ENCODE results near the gene ETFA. TPM values are rescaled to one million over a fixed set of nuclear protein-coding genes. Genes with fewer than 3 reads are reported as not detected.

ETFA gene
- polyA plus RNA-seq, 3 donors: 62.1 to 178 (median 166) TPM

DNA sequence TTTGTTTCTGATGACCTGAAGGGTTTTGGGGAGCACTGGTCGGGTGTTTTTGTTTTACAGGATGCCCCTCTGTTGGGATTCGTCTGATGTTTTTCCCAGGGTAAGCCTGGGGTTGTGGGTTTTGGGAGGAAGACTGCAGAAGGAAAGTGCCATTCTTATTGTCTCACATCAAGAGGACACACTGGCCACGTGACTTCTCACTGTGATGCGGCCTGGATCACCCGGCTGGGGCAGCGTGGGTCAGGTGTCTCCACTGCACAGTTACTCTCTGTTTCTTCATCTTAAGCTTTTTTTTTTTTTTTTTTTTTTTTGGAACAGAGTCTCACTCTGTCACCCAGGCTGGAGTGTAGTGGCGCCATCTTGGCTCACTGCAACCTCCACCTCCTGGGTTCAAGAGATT is 130.9 kb downstream of the ETFA start:
- peaks cover 10 to 23% (median 15%) of the 10 kb centered on the region in 3 donors for H3K27me3 Mint-ChIP-seq (ENCODE audit: low read depth in 3 of 3)
- no peak overlapping the region for H3K4me3 Mint-ChIP-seq
- WGBS (ENCODE audit: insufficient coverage): 80% methylated on average over 1 of the region's 7 CpGs

DNA sequence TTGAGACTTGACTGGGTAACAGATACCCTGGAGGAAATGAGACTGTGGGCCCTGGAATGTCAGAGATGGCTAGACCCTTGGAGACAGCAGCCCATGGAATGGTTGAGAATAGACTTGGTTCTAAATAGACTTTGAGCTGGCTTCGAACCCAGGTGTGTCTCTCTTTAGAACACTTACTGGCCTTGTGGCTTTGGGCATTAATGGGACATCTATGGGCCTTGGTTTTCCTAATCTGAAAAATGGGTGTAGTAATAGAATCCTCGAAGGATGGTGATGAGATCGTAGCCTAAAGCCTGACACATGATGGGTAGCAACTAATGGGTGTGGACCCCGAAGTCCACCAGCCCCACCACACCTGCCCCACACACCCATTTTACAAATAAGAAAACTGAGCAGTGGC is 132.2 kb downstream of the ETFA start:
- H3K27me3 ChIP-seq (ENCODE audit: control insufficient read depth in 2 of 2, insufficient read depth in 2 of 2, low read length in 2 of 2): peaks cover 0 to 4% of the 10 kb centered on the region in 2 donors
- H3K27ac Mint-ChIP-seq: no peak overlapping the region
- intact Hi-C loops (cut with micrococcal nuclease): no loop called here
- H3K9ac ChIP-seq (ENCODE audit: insufficient read depth, low read length, poor library complexity, severe bottlenecking): no peak overlapping the region
- H3K4me1 ChIP-seq (ENCODE audit: control insufficient read depth in 1 of 2, insufficient read depth in 2 of 2, low read length in 2 of 2): no peaks in the 10 kb centered on the region
- no peak overlapping the region for H2AFZ ChIP-seq (ENCODE audit: insufficient read depth, low read depth, low read length, poor library complexity, severe bottlenecking)
- peaks cover 10 to 25% (median 11%) of the 10 kb centered on the region in 3 donors for H3K27me3 Mint-ChIP-seq (ENCODE audit: low read depth in 3 of 3)
- no peak for TF ChIP-seq CTCF (IDR thresholded peaks at IDR 0.05)
- no peaks in the 10 kb centered on the region for H3K79me2 ChIP-seq (ENCODE audit: insufficient read depth, low read length)
- H3K4me2 ChIP-seq (replicated peaks; ENCODE audit: extremely low read depth, low read length, poor library complexity, severe bottlenecking): no peak overlapping the region
- no peak for DNase-seq
- H3K36me3 ChIP-seq (replicated peaks in 1 of 2; ENCODE audit: control insufficient read depth in 1 of 2, insufficient read depth in 2 of 2, low read length in 2 of 2): no peaks in the 10 kb centered on the region
- no peak overlapping the region for H3K4me3 ChIP-seq (replicated peaks in 1 of 3; ENCODE audit: low read depth in 2 of 3, low read length in 3 of 3)
- WGBS (ENCODE audit: insufficient coverage): 94% methylated on average over 2 of the region's 4 CpGs
- no peaks in the 10 kb centered on the region for H4K20me1 ChIP-seq (ENCODE audit: insufficient read depth, low read length)
- H3K9me3 ChIP-seq (replicated peaks in 1 of 2; ENCODE audit: control insufficient read depth in 1 of 2, insufficient read depth in 1 of 2, low read length in 2 of 2): no peaks in the 10 kb centered on the region
- H3K27ac ChIP-seq (ENCODE audit: low read depth in 1 of 2, low read length in 2 of 2): no peak overlapping the region
- H3K36me3 Mint-ChIP-seq: no peaks in the 10 kb centered on the region
- no peak overlapping the region for H3K4me3 Mint-ChIP-seq
- H3K9me3 Mint-ChIP-seq: peaks cover 0 to 3% (median 1%) of the 10 kb centered on the region in 7 donors
- H3K4me1 Mint-ChIP-seq: no peaks in the 10 kb centered on the region

More for the DNA sequence above, 130.9 kb downstream of the ETFA start:
- no peak for DNase-seq
- no peaks in the 10 kb centered on the region for H3K79me2 ChIP-seq (ENCODE audit: insufficient read depth, low read length)
- no peaks in the 10 kb centered on the region for H4K20me1 ChIP-seq (ENCODE audit: insufficient read depth, low read length)
- H3K27me3 ChIP-seq (ENCODE audit: control insufficient read depth in 2 of 2, insufficient read depth in 2 of 2, low read length in 2 of 2): peaks cover 0 to 4% of the 10 kb centered on the region in 2 donors
- peaks cover 0 to 3% (median 0%) of the 10 kb centered on the region in 7 donors for H3K9me3 Mint-ChIP-seq
- H3K4me1 Mint-ChIP-seq: no peaks in the 10 kb centered on the region
- no peaks in the 10 kb centered on the region for H3K4me1 ChIP-seq (ENCODE audit: control insufficient read depth in 1 of 2, insufficient read depth in 2 of 2, low read length in 2 of 2)
- no peaks in the 10 kb centered on the region for H3K9me3 ChIP-seq (replicated peaks in 1 of 2; ENCODE audit: control insufficient read depth in 1 of 2, insufficient read depth in 1 of 2, low read length in 2 of 2)
- H3K4me3 ChIP-seq (replicated peaks in 1 of 3; ENCODE audit: low read depth in 2 of 3, low read length in 3 of 3): no peak overlapping the region
- no peak overlapping the region for H3K27ac Mint-ChIP-seq
- TF ChIP-seq CTCF (IDR thresholded peaks at IDR 0.05): no peak
- intact Hi-C loops (cut with micrococcal nuclease): no loop called here
- H3K9ac ChIP-seq (ENCODE audit: insufficient read depth, low read length, poor library complexity, severe bottlenecking): no peak overlapping the region
- H2AFZ ChIP-seq (ENCODE audit: insufficient read depth, low read depth, low read length, poor library complexity, severe bottlenecking): no peak overlapping the region
- H3K36me3 Mint-ChIP-seq: no peaks in the 10 kb centered on the region
- H3K4me2 ChIP-seq (replicated peaks; ENCODE audit: extremely low read depth, low read length, poor library complexity, severe bottlenecking): no peak overlapping the region
- no peaks in the 10 kb centered on the region for H3K36me3 ChIP-seq (replicated peaks in 1 of 2; ENCODE audit: control insufficient read depth in 1 of 2, insufficient read depth in 2 of 2, low read length in 2 of 2)
- H3K27ac ChIP-seq (ENCODE audit: low read depth in 1 of 2, low read length in 2 of 2): no peak overlapping the region
